Right lung (tissue), 10 donors: ENCODE results near the gene PRR11. TPM values are rescaled to one million over a fixed set of nuclear protein-coding genes. Genes with fewer than 3 reads are reported as not detected.
"Not testable (repeated sequence)": the region's sequence is repeated elsewhere in the genome, so short reads cannot be mapped to it uniquely, and the experiment has no call there.

ENCODE experiments used
- DNase-seq, 2 donors: peaks; one replicate each; pipeline ENCODE4 v3.0.0-alpha.2; 2013
- long read RNA-seq, 8 donors: transcript quantifications; one replicate each; lab custom pipeline, GENCODE V29; 2026
- polyA plus RNA-seq, 5 donors: library from polyadenylated mRNA; unstranded; fragments of 120-200 nt; gene quantifications; one replicate each; pipeline versions ENCODE4 v1.2.1 to v1.2.3, GENCODE V29; 2013; ENCODE audit warnings: inconsistent platforms in 1 of 5, low replicate concordance in 1 of 5; ENCODE audit not compliant: insufficient read length in 5 of 5, insufficient read depth in 1 of 5

Gene PRR11
- 10 to 100 TPM; 14.1 to 41.6 (median 22.8) TPM for polyA plus RNA-seq
- long read RNA-seq, donor 1, partial matches to known transcripts: 0 of 1 reads
- long read RNA-seq, donor 1, other reads (novel, unspliced or antisense): 0 of 1 reads
- long read RNA-seq, donor 2, partial matches to known transcripts: 0 of 2 reads
- long read RNA-seq, donor 2, other reads (novel, unspliced or antisense): 0 of 2 reads
- long read RNA-seq, donor 3: 0 reads
- long read RNA-seq, donor 4, partial matches to known transcripts: 0 of 2 reads
- long read RNA-seq, donor 4, other reads (novel, unspliced or antisense): 0 of 2 reads
- long read RNA-seq, donor 5, partial matches to known transcripts: 0 of 2 reads
- long read RNA-seq, donor 5, other reads (novel, unspliced or antisense): 0 of 2 reads
- long read RNA-seq, donor 6, partial matches to known transcripts: 0 of 2 reads
- long read RNA-seq, donor 6, other reads (novel, unspliced or antisense): 0 of 2 reads
- long read RNA-seq, donor 7: 0 reads
- long read RNA-seq, donor 8: 0 reads

- no peak for DNase-seq
Observed at GRCh38 chr17:59155439-59156177, at the start of gene PRR11. PRR11 (plus strand) TSS chr17:59155746; CDS start chr17:59169753, 14,007 bp downstream.

DNA sequence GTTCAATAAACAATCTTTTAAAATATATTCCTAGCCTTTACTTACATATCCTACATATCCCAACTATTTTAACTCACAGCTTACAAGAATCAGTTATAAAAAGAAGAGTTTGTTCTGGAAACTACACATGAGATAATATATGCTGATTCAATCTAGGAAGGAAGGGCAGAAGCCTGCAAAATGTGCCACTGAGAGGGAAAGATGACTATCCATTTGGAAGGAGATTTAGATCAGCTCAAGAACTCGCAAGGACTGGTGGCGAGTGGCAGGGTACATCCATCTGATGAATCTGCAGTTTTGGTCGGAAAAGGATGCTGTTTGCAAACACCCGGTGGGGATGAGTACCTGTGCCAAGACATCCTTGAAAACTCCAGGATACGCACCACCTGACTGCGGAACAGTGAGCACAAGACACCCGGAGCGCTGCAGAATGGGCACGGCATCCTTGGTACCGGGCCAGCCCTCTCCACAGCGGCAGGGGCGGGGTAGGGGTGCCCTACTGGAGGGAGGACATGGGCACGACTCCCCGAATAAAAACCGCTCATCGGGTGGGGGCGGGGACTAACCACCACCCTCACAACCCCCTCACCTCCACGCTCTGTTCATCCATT, 49.6 kb upstream of the PRR11 start:
- DNase-seq: peak; percentile 21 to 22

- DNase-seq: peak; percentile 99
Observed at GRCh38 chr17:59106463-59107305, 48.9 kb upstream of the PRR11 start, which contains the start of gene TRIM37. TRIM37 (minus strand) TSS chr17:59106880; CDS start chr17:59106461, 419 bp downstream.

GRCh38 chr17:59107306-59107670, 48.3 kb upstream of the PRR11 start:
- DNase-seq: no peak

GRCh38 chr17:59108400-59109102, 47.0 kb upstream of the PRR11 start:
- DNase-seq: no peak

DNA sequence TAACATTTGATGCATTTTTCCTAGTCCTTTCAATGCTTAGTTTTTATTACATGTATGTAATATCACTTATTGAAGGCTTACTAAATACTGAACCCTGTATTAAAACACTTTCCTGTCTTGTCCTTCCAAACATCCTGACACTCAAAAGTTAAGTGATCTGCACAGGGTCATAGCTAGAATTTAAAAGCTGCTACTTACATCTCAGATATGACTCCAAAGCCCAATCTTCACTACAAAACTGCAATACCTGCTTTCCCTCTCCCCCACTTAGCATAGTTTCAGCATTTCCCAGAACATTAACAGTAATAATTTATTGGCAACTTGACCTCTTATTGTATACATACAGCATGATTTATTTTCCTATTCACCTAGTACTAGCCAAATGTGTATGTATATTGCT, 44.6 kb upstream of the PRR11 start:
- no peak for DNase-seq

DNA sequence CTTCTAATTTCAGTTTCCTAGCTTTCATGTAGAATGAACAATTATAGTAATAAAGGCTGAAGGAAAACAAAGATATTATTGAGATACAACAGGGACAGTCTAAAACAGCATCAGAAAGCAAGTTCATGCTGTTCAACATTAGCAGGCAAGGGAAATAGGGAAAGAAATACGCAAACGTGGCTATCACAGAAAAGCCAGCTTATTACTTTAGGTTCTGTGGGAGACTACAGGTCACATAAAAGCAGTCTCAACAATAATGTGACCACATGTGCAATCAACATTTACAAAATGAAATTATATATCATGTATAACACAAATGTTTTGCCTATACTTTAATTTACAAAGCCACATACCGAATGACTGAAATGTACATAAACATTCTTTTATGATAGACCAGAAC, 44.0 kb upstream of the PRR11 start:
- no peak for DNase-seq

DNA sequence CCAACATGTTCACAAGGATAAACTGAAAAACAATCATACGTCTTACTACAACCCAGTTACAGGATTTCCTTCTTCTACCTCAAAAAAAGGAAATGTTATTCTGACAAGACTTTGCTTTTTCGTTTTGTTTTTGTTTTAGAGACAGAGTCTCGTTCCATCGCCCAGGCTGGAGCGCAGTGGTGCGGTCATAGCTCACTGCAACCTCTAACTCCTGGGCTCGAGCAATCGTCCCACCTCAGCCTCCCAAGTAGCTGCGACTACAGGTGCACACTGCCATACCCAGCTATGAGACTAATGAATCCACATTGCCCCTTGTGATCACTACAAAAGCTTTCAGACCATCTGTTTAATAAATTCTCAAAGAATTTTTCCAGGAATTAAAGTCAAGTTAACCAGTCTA, 40.1 kb upstream of the PRR11 start:
- DNase-seq: no peak

DNA sequence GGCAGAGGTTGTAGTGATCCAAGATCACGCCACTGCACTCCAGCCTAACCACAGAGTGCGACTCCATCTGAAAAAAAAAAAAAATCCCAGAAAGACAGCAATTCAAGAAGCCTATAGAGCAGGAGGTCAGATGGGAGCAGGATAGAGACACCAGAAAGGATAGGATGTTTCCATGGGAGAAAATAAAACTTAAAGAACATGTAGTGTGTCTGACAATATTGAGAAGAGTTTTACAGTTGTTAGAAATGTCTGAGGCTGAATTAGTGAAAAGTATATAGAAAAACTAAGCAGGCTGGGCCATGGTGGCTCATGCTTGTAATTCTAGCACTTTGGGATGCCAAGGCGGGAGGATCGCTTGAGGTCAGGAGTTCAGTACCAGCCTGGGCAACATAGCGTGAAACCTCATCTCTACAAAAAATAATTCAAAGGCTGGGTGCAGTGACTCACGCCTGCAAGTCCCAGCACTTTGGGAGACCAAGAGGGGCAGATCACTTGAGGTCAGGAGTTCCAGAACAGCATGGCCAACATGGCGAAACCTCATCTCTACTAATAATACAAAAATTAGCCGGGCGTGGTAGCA, 33.6 kb upstream of the PRR11 start:
- no peak for DNase-seq

- DNase-seq: no peak
Observed at GRCh38 chr17:59124665-59125064, 30.9 kb upstream of the PRR11 start.

GRCh38 chr17:59126809-59127417, 28.6 kb upstream of the PRR11 start:
- no peak for DNase-seq

- DNase-seq: no peak
Observed at GRCh38 chr17:59129814-59130213, 25.7 kb upstream of the PRR11 start.

- no peak for DNase-seq
Observed at GRCh38 chr17:59131131-59131530, 24.4 kb upstream of the PRR11 start.

GRCh38 chr17:59138339-59138738, 17.2 kb upstream of the PRR11 start:
- not testable (repeated sequence) for DNase-seq

GRCh38 chr17:59139939-59140338, 15.6 kb upstream of the PRR11 start:
- no peak for DNase-seq

GRCh38 chr17:59141860-59142259, 13.7 kb upstream of the PRR11 start:
- no peak for DNase-seq

- DNase-seq: no peak
Observed at GRCh38 chr17:59145571-59146096, 9.9 kb upstream of the PRR11 start.

- no peak for DNase-seq
Observed at GRCh38 chr17:59149051-59149450, 6.5 kb upstream of the PRR11 start.

GRCh38 chr17:59149841-59150511, 5.6 kb upstream of the PRR11 start:
- DNase-seq: no peak
